ENCODE results near the gene WDR6. TPM values are rescaled to one million over a fixed set of nuclear protein-coding genes. Genes with fewer than 3 reads are reported as not detected.

The WDR6 gene
- total RNA-seq, 1 experiment from 2014 or later, result 112 TPM

DNA sequence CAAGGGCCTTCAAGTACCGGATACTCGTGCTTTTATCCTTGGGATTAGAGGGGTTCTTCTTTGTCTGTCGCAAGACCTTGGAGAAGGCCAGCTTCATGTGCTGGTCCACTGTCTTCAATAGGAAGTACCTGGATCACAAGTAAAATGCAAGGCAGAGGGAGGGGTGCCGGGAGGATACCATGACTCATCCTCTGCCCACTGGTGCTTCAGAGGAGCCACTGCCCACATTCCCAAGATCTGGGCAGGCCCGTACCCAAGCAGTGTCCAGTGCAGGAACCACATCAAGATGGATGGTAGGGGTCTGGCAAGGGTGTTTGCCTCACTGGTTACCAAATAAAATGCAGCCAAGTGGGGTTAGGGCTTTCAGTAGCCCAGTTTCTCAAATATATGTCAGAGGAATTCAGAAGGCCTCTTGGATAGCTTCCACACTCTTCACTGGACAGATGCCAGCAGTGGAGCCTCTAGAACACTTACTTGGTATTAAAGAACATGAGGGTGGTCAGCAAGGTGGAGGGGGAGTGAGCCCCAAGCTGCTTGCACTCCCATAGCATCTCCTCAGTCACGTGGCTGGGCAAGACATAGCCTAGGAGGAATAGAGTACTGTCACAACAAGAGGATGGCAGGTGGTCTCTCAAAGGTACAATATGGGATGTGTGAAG, 25.6 kb downstream of the WDR6 start:
- DNase-seq (ENCODE audit: unreplicated experiment), result peak; percentile 33
- intact Hi-C loops (cut with micrococcal nuclease), result no loop called here
- POLR2A ChIA-PET, result interaction anchor here (0.9 to 1.8 kb wide), 7 partner anchors 9 to 114 kb away, joined by 3 to 14 read pairs (median 4); partner anchors contain the start of genes ARIH2, NDUFAF3, P4HTM and USP19
- no peaks in the 10 kb centered on the region for H3K9me3 Mint-ChIP-seq (ENCODE audit: unreplicated experiment)
- peaks cover 80% of the 10 kb centered on the region for H3K36me3 Mint-ChIP-seq (ENCODE audit: insufficient read depth, unreplicated experiment)
- no peak overlapping the region for H3K4me3 Mint-ChIP-seq (ENCODE audit: unreplicated experiment)
- no peaks in the 10 kb centered on the region for H3K27me3 Mint-ChIP-seq (ENCODE audit: insufficient read depth, unreplicated experiment)
- no TSS peak for BruUV-seq (replicated peaks)
- CTCF ChIA-PET, result interaction anchor here (2.9 kb wide), 1 partner anchor 10 kb away, joined by 14 read pairs; the partner anchor contains the start of gene NDUFAF3
- peaks cover 23% of the 10 kb centered on the region for H3K4me1 Mint-ChIP-seq (ENCODE audit: insufficient read depth, unreplicated experiment)
- H3K27ac Mint-ChIP-seq (ENCODE audit: low read depth, unreplicated experiment), result no peak overlapping the region
- TF ChIP-seq, protein P1, sequence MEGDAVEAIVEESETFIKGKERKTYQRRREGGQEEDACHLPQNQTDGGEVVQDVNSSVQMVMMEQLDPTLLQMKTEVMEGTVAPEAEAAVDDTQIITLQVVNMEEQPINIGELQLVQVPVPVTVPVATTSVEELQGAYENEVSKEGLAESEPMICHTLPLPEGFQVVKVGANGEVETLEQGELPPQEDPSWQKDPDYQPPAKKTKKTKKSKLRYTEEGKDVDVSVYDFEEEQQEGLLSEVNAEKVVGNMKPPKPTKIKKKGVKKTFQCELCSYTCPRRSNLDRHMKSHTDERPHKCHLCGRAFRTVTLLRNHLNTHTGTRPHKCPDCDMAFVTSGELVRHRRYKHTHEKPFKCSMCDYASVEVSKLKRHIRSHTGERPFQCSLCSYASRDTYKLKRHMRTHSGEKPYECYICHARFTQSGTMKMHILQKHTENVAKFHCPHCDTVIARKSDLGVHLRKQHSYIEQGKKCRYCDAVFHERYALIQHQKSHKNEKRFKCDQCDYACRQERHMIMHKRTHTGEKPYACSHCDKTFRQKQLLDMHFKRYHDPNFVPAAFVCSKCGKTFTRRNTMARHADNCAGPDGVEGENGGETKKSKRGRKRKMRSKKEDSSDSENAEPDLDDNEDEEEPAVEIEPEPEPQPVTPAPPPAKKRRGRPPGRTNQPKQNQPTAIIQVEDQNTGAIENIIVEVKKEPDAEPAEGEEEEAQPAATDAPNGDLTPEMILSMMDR (IDR thresholded peaks at IDR 0.05; ENCODE audit: unreplicated experiment), result no peak

DNA sequence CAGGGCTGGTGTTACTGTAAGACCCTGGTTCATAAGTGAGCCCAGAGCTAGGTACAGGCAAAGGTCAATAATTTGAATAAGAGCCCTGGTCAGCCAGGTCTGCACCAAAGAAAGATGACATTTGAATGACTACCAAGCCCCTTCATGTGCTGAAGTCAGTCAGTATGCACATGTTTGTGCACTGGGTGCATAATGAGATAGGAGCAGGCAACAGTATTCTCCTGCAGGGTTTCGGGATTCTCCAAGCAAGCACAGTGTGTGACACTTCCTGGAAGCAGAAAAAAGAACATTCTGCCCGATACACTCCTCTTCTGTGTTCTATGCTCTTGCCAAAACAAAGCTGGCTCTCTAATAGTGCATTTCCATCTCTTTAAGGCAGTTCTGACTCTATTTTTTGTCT, 27.5 kb downstream of the WDR6 start:
- CTCF ChIA-PET, result interaction anchor here (0.6 to 1.5 kb wide), 3 partner anchors 32 to 181 kb away, joined by 3 to 6 read pairs (median 3); no protein-coding TSS in a partner anchor

DNA sequence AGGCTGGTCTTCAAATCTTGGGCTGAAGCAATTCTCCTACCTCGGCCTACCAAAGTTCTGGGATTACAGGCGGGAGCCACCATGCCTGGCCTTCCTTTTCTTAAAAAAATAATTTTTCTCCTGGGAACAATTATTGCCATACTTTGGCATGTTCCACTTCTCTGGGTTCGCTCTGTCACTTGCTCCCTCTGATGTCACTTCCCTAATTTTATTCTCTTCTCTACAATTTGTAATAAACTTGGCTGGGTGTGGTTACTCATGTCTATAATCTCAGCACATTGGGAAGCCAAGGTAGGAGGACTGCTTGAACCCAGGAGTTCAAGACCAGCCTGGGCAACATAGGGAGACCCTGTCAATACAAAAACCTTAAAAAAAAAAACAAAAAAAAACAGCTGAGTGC, 28.1 kb downstream of the WDR6 start:
- POLR2A ChIA-PET, result interaction anchor here (0.6 kb wide), 1 partner anchor 73 kb away, joined by 3 read pairs; no protein-coding TSS in a partner anchor
- Mint-ChIP-seq H3K4me3 (ENCODE audit: unreplicated experiment) (no peak overlapping the region), H3K27me3 (ENCODE audit: insufficient read depth, unreplicated experiment) (no peaks in the 10 kb centered on the region), H3K36me3 (ENCODE audit: insufficient read depth, unreplicated experiment) (peaks cover 77% of the 10 kb centered on the region), H3K4me1 (ENCODE audit: insufficient read depth, unreplicated experiment) (peaks cover 7% of the 10 kb centered on the region), H3K27ac (ENCODE audit: low read depth, unreplicated experiment) (no peak overlapping the region), H3K9me3 (ENCODE audit: unreplicated experiment) (no peaks in the 10 kb centered on the region)
- DNase-seq (ENCODE audit: unreplicated experiment), result no peak
- CTCF ChIA-PET, result interaction anchor here (0.6 to 1.5 kb wide), 2 partner anchors 31 to 180 kb away, joined by 3 to 6 read pairs; no protein-coding TSS in a partner anchor
- no TSS peak for BruUV-seq (replicated peaks)
- intact Hi-C loops (cut with micrococcal nuclease), result no loop called here
- TF ChIP-seq, protein P1 (IDR thresholded peaks at IDR 0.05; ENCODE audit: unreplicated experiment), result no peak

More for the DNA sequence above, 27.5 kb downstream of the WDR6 start:
- Mint-ChIP-seq H3K36me3 (ENCODE audit: insufficient read depth, unreplicated experiment) (peaks cover 77% of the 10 kb centered on the region), H3K4me1 (ENCODE audit: insufficient read depth, unreplicated experiment) (peaks cover 8% of the 10 kb centered on the region), H3K4me3 (ENCODE audit: unreplicated experiment) (no peak overlapping the region), H3K9me3 (ENCODE audit: unreplicated experiment) (no peaks in the 10 kb centered on the region), H3K27ac (ENCODE audit: low read depth, unreplicated experiment) (no peak overlapping the region), H3K27me3 (ENCODE audit: insufficient read depth, unreplicated experiment) (no peaks in the 10 kb centered on the region)
- intact Hi-C loops (cut with micrococcal nuclease), result no loop called here
- BruUV-seq (replicated peaks), result no TSS peak
- TF ChIP-seq, protein P1 (IDR thresholded peaks at IDR 0.05; ENCODE audit: unreplicated experiment), result no peak
- POLR2A ChIA-PET, result interaction anchor here (0.6 to 1.1 kb wide), 3 partner anchors 13 to 73 kb away, joined by 3 read pairs; partner anchors contain the start of gene NDUFAF3
- no peak for DNase-seq (ENCODE audit: unreplicated experiment)

DNA sequence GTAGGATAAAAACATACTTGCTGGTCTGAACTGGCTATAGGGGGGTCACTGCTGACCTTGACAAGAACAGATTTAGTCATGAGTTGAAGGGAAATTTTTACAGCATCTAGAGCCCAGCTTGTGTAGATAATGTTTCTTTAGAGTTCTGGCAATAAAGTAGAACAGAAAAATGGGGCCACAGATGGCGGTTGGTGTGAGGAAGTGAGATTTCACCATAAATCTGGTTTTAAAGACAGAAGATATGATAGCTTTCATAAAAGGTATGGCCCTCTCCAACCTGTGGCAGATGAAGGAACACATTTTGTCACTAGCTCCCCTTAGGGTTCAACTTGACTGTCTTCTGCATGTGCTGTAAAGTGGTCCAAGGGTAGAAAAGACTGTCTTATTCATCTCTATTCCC, 46.4 kb downstream of the WDR6 start:
- Mint-ChIP-seq H3K27ac (ENCODE audit: low read depth, unreplicated experiment) (no peak overlapping the region), H3K4me3 (ENCODE audit: unreplicated experiment) (no peak overlapping the region), H3K4me1 (ENCODE audit: insufficient read depth, unreplicated experiment) (peaks cover 14% of the 10 kb centered on the region), H3K9me3 (ENCODE audit: unreplicated experiment) (no peaks in the 10 kb centered on the region), H3K36me3 (ENCODE audit: insufficient read depth, unreplicated experiment) (peaks cover 75% of the 10 kb centered on the region), H3K27me3 (ENCODE audit: insufficient read depth, unreplicated experiment) (no peaks in the 10 kb centered on the region)
- CTCF ChIA-PET, result no interaction called here
- no TSS peak for BruUV-seq (replicated peaks)
- intact Hi-C loops (cut with micrococcal nuclease), result no loop called here
- TF ChIP-seq, protein P1 (IDR thresholded peaks at IDR 0.05; ENCODE audit: unreplicated experiment), result no peak
- POLR2A ChIA-PET, result no interaction called here
- no peak for DNase-seq (ENCODE audit: unreplicated experiment)
